Measurements from ENCODE around the gene LMO3.

The LMO3 gene

GRCh38 chr12:16531621-16532020 lies 74.3 kb downstream of the LMO3 start:
- no peak overlapping the region for H3K4me3 ChIP-seq (ENCODE audit: low read depth, low read length)
- peak; percentile 54 for DNase-seq (ENCODE audit: low read depth)
- TF ChIP-seq CTCF (IDR thresholded peaks at IDR 0.05; ENCODE audit: insufficient read depth, low read depth, low read length, missing control alignments), result no peak

GRCh38 chr12:16530268-16530850 lies 75.6 kb downstream of the LMO3 start:
- no peak for DNase-seq (ENCODE audit: low read depth)
- H3K4me3 ChIP-seq (ENCODE audit: low read depth, low read length), result no peak overlapping the region
- TF ChIP-seq CTCF (IDR thresholded peaks at IDR 0.05; ENCODE audit: insufficient read depth, low read depth, low read length, missing control alignments), result no peak

- DNase-seq (ENCODE audit: low read depth), result no peak
- no peak overlapping the region for H3K4me3 ChIP-seq (ENCODE audit: low read depth, low read length)
- TF ChIP-seq CTCF (IDR thresholded peaks at IDR 0.05; ENCODE audit: insufficient read depth, low read depth, low read length, missing control alignments), result no peak
These were observed 79.3 kb downstream of the LMO3 start for GRCh38 chr12:16526693-16527092.

- DNase-seq (ENCODE audit: low read depth), result no peak
- no peak for TF ChIP-seq CTCF (IDR thresholded peaks at IDR 0.05; ENCODE audit: insufficient read depth, low read depth, low read length, missing control alignments)
- H3K4me3 ChIP-seq (ENCODE audit: low read depth, low read length), result no peak overlapping the region
These were observed 81.6 kb downstream of the LMO3 start for GRCh38 chr12:16524378-16524777.

GRCh38 chr12:16523951-16524331 lies 82.0 kb downstream of the LMO3 start:
- no peak for TF ChIP-seq CTCF (IDR thresholded peaks at IDR 0.05; ENCODE audit: insufficient read depth, low read depth, low read length, missing control alignments)
- DNase-seq (ENCODE audit: low read depth), result no peak
- H3K4me3 ChIP-seq (ENCODE audit: low read depth, low read length), result no peak overlapping the region

- no peak for DNase-seq (ENCODE audit: low read depth)
- H3K4me3 ChIP-seq (ENCODE audit: low read depth, low read length), result no peak overlapping the region
- TF ChIP-seq CTCF (IDR thresholded peaks at IDR 0.05; ENCODE audit: insufficient read depth, low read depth, low read length, missing control alignments), result no peak
These were observed 82.5 kb downstream of the LMO3 start for GRCh38 chr12:16523284-16523950.

- TF ChIP-seq CTCF (IDR thresholded peaks at IDR 0.05; ENCODE audit: insufficient read depth, low read depth, low read length, missing control alignments), result no peak
- no peak overlapping the region for H3K4me3 ChIP-seq (ENCODE audit: low read depth, low read length)
- peak; percentile 34 for DNase-seq (ENCODE audit: low read depth)
These were observed 85.6 kb downstream of the LMO3 start for GRCh38 chr12:16520328-16520727.
